MM.1S (cell line): Measurements from ENCODE around the gene TTLL5.

ENCODE experiments used
- CTCF ChIP-seq: fragments of 300-600 bp; sonication (generic); IDR thresholded peaks from 2 replicates; pipeline ENCODE4 v1.5.1; 2016; ENCODE audit warnings: antibody characterized with exemption, low read length, mixed read lengths
- EZH2 ChIP-seq: fragments of 300-600 bp; sonication (generic); optimal IDR thresholded peaks from 2 replicates; pipeline ENCODE3; 2017; ENCODE audit warnings: low read depth, mild to moderate bottlenecking, antibody characterized with exemption, low read length, mixed read lengths

DNA sequence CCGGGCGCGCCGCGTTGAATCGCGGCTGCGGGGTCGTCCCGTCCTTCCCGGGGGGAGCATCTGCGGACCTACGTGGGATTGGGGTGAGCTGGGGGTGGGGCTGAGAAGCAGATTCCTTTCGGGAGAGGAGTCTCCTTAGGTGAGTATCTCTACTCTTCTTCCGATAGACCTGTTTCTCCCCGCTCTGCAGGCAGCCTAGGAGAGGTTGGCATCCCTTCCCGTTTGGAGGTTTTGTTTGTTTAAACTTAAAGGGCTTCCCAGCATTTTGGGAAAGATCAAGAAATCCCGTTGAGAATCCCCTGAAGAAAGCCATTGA, 411 bp downstream of the TTLL5 start:
- TF ChIP-seq CTCF = no peak
- no peak for TF ChIP-seq EZH2
